ENCODE results near the gene ZFP91.
A peak's percentile ranks its signal among the peaks of the same experiment; 100 is the strongest.

Gene ZFP91

DNA sequence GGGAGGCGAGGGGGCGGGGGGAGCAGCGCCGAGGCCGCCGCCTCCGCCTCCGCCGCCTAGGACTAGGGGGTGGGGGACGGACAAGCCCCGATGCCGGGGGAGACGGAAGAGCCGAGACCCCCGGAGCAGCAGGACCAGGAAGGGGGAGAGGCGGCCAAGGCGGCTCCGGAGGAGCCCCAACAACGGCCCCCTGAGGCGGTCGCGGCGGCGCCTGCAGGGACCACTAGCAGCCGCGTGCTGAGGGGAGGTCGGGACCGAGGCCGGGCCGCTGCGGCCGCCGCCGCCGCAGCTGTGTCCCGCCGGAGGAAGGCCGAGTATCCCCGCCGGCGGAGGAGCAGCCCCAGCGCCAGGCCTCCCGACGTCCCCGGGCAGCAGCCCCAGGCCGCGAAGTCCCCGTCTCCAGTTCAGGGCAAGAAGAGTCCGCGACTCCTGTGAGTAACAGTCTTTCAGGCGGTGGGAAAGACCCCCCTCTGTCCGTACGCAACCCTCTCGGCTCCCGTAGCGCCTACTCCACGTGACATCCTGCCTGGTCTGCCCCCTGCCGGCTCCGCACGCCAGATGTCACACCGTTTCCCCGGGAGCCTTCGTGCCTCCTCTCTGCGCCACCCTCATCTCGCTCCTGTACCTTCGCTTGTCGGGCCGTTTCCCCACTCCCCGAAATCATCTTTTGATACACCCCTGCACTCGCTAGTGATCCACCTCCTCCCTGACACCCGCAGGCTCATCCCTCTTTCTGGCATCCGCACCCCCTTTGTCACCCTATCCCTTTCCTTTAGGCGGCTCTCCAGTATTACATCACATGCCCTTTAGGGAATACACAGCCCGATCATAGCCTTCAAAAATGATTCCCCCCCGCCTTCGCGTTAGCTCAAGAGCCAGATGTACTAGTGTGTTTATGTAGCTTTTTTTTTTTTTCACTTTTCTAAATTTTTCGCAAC lies 598 bp downstream of the ZFP91 start:
- intact Hi-C loops (cut with DNase I) = loop anchor here (5.0 kb wide), 1 partner anchor 38 kb away; no protein-coding TSS in a partner anchor

DNA sequence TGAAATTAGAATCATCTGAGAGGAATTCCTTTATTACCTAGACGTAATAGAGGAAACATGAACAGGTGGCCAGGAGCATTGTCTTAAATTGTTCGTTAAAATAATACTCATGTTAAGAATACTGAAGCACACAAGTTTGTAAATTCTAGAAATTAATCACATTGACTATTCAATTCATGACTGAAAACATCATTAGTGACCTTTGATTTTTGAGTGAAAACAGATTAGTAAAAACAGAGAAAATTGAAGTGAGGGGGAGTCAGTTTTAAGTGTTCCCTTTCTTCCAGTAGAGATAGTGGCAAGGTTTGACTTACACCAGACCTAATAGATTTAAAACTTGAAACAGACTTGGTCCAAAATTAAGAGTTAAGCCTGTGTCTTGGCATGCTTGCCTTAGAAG lies 1.4 kb downstream of the ZFP91 start:
- DNase-seq = no peak
- intact Hi-C loops (cut with DNase I) = loop anchor here (5.0 kb wide), 1 partner anchor 37 kb away; no protein-coding TSS in a partner anchor

More for the DNA sequence above, 598 bp downstream of the ZFP91 start:
- DNase-seq = peak; percentile 88 to 98 (median 93)

DNA sequence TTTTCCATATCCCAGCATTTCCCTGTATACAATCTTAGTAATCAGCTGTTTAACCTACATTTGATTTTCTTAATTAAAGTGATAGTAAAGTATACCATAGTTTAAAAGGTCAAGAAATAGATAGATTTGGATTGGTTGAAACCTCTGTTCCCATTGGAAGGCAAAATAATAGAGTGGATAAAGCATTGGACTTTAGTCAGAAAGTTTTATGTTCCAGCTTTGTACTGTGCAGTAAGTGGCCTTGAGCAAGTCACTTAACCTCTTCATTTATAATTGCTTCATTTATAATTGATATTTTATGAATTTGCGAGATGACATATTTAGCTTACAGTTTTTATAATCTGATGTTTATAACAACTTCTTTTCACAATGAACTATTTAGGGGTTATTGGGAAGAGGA lies 3.6 kb downstream of the ZFP91 start:
- no peak for DNase-seq
- intact Hi-C loops (cut with DNase I) = loop anchor here (5.0 kb wide), 1 partner anchor 35 kb away; no protein-coding TSS in a partner anchor

DNA sequence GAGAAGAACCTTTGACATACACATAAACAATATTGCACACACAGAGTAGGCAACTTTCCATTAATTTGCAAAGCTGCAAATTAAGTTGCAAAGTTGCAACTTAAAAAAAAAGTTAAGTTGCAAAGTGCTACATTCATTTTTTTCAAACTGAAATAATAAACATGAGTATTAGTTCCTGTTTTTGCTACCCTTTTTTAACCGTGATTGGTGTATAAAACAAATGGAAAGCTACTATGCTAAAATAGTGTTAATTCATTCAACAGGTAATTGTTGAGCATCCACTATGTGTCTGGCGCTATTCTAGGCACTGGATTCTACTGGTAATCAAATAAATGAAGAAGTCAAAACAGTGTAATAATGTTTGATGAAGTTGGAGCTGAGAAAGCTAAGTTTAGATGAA lies 8.1 kb downstream of the ZFP91 start:
- intact Hi-C loops (cut with DNase I) = no loop called here
- no peak for DNase-seq

DNA sequence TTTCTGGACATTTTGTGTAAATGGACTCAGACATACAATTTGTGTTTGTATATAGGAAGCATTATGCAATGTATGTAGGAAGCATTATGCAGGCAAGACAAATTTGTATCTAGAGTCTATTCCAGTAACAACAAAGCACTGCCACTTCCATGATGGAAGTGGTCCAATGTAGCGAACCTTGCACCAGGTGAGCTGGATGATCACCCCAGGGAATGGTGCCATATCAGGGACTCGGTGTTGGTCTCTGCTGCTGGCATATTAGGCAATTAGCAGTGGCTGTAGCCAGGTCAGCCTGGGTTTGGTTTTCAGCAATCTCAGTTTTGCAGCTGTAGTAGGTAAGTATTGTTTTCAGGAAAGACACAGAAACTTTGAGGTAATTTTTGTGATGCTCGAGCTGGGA lies 12.8 kb downstream of the ZFP91 start:
- intact Hi-C loops (cut with DNase I) = no loop called here
- DNase-seq = no peak

DNA sequence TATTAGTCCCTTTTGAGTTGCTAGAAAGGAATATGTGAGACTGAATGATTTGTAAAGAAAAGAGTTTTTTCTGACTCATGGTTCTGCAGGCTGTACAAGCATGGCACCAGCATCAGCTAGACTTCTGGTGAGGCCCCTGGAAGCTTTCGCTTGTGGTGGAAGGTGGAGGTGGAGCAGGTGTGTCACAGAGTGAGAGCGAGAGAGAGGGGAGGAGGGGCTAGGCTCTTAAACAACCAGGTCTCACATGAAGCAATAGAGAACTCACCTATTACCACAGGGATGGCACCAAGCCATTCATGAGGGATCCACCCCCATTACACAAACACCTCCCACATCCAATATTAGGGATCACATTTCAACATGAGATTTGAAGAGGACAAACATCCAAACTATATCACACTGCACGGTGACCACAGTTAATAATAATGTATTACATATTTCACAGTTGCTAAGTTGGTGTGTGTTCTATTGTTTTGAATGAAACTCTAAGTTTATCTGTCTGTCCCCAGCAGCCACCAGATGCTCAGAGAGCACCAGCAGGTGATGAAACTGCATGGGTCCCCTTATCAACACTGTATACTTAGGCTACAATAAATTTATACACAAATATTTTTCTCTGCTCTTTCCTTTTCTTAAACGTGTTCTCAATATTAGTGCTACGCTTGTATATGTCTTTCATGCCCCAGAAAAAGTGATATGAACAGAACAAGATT lies 14.1 kb downstream of the ZFP91 start:
- intact Hi-C loops (cut with DNase I) = no loop called here
- peak in 1 of 10 donors; percentile 26 for DNase-seq

DNA sequence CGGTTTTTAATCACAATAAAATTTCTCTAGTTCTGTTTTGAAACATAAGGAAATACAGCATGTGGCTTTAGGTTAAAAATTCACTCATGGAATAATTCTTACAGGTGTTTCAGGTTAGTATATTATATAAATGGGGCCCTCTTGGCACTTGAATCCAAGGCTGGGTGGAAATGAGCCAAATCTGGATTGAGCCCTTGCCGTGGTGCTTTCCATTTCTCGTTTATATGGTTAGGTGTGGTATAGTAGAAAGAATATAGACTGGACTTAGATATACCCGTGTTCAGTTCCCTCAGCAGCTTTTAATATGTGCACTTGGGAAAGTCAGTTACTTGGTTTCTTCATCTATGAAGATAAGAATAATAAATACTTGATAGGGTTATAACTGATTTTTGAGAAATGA lies 16.0 kb downstream of the ZFP91 start:
- intact Hi-C loops (cut with DNase I) = no loop called here
- no peak for DNase-seq

DNA sequence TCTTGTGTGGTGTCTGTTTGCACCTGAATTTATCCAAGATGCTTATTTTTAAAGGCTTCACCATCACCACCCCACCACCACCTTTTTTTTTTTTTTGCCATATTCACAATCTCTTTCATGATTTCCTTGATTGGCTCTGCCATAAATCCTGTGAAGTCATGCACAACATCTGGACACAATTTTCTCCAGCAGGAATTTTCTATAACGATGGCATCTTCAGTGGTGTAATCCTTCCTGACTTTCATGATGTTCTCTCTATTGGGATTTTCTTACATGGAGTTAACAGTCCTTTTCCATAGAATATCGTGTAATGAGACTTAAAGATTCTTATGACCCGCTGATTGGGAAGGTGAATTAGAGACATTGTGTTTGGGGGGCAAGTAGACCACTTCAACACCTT lies 17.8 kb downstream of the ZFP91 start:
- intact Hi-C loops (cut with DNase I) = no loop called here
- DNase-seq = no peak

DNA sequence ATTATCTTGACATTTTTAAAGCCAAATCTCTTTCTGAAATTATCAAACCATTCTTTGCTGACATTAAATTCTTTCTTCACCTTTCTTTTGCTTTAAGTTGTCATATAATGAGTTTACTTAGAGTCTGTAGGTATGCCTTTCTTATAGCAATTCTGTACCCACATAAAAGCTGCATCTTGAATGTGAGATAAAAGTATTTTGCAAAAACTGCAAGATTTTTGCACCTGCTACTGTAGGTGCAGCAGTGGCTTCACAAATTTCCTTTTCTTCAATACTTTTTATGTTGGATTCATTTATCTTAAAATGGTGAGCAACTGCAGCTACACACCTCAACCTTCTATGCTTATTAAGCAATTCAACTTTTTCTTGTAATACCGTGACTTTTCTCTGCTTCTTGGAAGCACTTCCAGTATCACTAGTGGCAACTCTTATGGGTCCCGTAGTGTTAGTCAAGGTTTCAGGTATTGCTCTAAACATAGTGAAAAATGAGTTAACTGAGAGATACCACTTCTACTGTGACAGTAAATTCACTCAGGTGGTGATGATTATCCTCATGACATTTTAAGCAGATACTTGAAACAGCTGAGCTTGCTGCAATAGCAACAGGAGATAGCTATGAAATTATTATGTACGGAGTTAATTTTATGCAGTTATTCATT lies 18.8 kb downstream of the ZFP91 start:
- intact Hi-C loops (cut with DNase I) = no loop called here
- no peak for DNase-seq

DNA sequence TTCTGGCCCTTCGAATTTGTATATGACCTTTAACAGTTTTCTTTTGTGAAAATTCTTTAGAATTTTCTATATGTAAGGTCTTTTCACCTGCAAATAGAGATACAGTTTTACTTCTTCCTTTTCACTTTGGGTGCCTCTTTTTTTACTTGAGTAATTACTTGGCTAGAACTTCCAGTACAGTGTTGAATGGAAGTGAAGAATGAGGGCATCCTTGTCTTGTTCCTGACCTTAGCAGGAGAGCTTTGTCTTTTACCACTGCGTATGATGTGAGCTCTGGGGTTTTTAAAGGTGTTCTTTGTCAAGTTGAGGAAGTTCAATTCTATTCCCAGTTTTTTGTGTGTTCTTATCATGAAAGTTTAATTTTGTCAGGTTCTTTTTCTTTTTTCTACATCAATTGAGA lies 21.6 kb downstream of the ZFP91 start:
- no peak for DNase-seq
- intact Hi-C loops (cut with DNase I) = no loop called here

DNA sequence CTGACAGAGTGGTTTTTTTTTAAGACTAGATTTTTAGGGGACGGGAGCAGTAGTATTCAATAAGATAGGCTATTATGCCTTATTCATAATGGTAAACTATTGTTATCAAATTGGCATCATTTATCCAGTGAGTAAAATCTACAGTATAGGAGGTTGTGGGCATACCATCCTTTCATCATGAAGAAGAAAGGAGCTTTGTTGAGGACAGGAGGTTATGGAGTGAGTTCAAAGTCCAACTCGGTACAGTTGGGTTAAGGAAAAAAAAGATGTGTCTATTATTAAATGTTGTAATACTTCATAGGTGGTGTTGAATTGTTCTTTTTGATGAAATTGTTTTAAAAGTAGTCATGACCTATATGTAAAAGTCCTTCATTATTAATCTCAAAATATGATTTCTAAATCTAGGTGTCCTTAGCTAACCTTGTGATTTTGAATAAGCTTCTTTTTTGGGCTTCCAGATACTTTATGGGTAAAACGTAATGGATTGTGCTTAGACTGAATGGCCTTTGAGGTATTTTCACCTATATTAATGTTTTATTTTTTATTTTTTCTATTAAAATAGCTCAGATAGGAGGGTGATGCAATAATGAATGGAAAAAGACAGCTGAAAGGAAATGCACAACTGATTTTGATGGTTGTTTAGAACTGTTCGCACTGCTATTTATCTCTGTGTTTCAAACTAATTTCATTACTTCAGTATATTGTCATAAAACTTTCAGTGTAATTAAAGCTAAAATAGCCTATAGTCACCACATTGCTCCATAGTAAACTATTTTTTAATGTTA lies 28.3 kb downstream of the ZFP91 start:
- intact Hi-C loops (cut with DNase I) = no loop called here
- DNase-seq = no peak

DNA sequence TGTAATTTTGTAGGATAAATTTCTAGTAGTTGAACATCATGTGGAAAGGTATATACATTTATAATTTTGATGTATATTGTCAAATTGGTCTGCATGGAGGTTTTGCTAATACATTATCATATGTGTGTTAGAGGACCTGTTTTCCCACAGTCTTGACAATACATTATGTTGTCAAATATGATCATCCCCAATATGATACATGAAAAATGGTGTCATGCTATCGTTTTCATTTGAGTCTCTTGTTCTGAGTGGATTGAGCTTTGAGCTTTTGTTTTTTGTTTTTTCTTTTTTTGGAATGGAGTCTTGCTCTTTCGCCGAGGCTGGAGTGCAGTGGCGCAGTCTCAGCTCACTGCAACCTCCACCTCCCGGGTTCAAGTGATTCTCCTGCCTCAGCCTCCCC lies 29.5 kb downstream of the ZFP91 start:
- no peak for DNase-seq
- intact Hi-C loops (cut with DNase I) = no loop called here

DNA sequence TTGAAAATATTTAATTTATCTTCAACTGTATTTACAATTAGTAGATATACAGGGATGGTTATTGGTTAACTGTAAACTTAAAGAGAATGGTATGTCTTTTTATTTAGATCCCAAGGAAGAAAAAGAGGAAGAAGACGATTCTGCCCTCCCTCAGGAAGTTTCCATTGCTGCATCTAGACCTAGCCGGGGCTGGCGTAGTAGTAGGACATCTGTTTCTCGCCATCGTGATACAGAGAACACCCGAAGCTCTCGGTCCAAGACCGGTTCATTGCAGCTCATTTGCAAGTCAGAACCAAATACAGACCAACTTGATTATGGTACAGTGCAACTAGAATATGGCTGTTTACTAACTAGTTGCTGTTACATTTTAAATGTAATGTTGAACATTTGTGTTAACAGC lies 30.9 kb downstream of the ZFP91 start:
- intact Hi-C loops (cut with DNase I) = no loop called here
- no peak for DNase-seq

DNA sequence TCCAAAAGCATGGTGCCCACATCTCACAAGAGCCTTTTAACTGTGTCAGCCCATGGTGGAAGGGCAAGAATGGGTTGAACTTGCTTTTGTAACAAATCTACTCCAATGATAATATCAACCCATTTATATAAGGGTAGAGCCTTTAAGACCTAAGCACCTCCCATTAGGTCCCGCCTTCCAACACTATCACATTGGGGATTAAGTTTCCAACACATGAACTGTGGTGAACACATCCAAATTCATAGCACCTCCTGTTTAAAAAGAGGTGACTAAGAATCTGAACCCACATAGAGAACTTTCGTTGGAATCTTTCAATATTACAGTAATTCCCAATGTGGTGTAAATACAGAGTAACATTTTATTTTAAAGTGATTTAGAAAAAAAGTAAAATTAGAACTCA lies 34.4 kb downstream of the ZFP91 start:
- DNase-seq = no peak
- intact Hi-C loops (cut with DNase I) = no loop called here

DNA sequence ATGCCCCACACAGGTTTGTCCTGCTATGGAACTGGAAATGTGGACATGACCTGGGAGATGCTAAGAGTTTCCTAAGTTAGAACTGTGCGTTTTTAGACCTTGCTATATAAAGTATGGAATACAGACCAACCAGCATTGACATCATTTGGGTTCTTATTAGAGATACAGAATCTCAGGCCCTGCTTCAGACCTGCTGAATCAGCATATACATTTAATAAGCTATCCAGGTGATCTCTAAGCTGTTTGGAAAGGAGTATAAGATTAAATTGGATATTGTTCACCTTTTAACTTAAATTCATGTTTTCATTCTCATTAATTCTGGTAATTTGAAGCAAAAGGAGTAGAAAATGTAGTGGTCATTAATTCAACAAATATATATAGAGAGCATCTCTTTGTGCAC lies 36.7 kb downstream of the ZFP91 start:
- intact Hi-C loops (cut with DNase I) = loop anchor here (5.0 kb wide), 1 partner anchor 33 kb away; no protein-coding TSS in a partner anchor
- no peak for DNase-seq

DNA sequence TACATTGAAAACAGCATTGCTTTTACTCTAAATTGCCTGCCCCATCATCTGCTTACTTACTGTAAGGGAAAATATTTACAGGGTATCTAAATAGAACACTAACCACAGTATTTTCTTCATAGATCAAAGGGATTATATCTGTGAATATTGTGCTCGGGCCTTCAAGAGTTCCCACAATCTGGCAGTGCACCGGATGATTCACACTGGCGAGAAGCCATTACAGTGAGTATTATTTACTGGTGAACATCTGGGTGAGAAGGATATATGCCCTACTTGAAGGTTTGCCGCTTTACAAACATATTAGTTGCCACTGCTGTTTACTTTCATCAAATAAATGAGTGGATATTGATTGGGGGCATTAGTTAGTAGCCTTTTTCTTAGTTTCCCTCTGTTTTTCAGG lies 37.7 kb downstream of the ZFP91 start:
- no peak for DNase-seq
- intact Hi-C loops (cut with DNase I) = loop anchor here (5.0 kb wide), 1 partner anchor 34 kb away; no protein-coding TSS in a partner anchor

DNA sequence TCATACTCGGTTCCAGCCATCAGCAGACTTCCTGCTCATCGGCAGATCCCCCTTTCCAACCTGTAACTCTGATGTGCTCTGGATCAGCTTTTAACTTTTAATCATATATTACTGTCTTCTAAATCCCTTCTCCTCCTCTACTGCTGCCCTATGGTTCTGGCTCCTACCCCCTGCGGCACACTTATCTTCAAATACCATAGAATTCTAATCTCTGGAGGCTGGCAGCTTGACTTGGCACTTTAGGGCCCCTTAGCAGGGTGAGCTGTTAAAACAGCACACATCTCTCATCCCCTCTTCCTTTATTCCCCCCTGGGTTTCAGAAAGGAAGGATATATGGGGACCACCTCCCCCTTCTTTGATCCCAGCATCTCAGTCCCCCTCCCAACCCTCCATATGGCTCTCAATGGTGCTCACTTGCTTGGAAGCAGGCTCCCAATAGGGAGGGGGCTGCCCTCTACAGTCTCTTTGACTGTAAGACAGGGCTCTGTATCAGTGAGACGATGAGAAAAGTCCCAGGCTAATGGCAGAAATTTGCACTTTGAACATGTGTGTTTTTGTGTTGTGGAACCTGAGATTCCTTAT lies 39.2 kb downstream of the ZFP91 start:
- intact Hi-C loops (cut with DNase I) = loop anchor here (5.0 kb wide), 1 partner anchor 36 kb away; no protein-coding TSS in a partner anchor
- DNase-seq = peak in 1 of 10 donors; percentile 26

DNA sequence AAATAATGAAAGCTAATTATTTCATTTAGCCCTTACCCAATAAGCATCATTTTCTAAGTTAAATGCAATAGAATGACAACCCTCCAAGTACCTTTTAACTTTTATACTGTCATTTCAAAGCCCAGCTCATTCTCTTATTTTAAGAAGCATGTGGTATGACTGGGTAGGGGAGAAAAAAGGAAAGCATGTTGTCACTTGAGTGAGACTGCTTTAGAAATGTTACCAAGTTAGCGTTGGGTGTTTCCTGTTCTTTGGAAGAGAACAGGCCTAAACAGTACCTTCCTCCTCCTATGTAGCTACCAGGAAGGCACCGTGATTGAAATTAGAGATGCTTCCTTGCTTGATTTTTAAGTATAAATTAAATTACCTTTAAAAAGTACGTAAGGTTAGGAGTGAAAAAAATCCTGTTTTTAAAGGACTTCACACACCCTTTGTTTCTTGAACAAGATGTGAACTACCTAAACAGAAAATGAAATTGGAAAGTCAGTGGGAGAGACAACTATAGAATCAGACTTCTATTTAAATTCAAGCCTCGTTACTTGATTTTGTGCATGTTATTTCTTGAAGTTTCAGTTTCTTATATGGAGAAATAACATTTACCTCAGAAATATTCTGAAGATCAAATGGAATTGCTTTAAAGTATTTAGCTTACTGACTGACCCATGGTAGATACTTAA lies 42.9 kb downstream of the ZFP91 start:
- intact Hi-C loops (cut with DNase I) = no loop called here
- no peak for DNase-seq

DNA sequence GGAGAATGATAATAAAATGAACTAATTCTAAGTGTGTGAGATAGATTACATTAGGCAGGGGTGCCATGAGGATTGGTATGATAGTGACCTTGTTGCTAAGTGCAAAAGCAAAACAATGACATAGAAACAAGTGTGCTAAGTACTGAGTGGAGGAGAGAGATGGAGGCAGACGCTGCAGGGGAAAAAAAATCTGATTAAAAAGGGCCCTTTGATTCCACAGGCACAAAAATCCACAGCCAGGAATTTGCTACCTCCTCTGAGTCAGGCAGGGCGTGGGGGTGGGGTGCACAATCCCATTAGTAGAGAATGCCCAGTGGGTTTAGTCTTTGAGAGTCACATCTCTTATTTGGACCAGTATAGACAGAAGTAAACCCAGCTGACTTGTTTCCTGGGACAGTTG lies 43.5 kb downstream of the ZFP91 start, which contains the start of gene CNTF:
TSS of gene CNTF (plus strand) at position 322 of the 400 bp plus-strand sequence. CDS start 88 bp downstream, outside the sequence.
- intact Hi-C loops (cut with DNase I) = no loop called here
- DNase-seq = no peak

All from posterior cingulate gyrus (tissue), 11 donors.